ENCODE results near the gene CNOT9. TPM values are rescaled to one million over a fixed set of nuclear protein-coding genes. Genes with fewer than 3 reads are reported as not detected.

Gene CNOT9
- total and polyA plus RNA-seq, 2 of the 13 experiments (the other 11 are each of a cell fraction or from before 2014, with no cell fraction given), result 82.6 to 92.4 TPM

GRCh38 chr2:218615868-218616315, 47.3 kb downstream of the CNOT9 start (continued):
- TF ChIP-seq KLF12 (CRISPR knock-in tag; IDR thresholded peaks at IDR 0.05; ENCODE audit: borderline replicate concordance), result no peak
- TF ChIP-seq NFKB2 (CRISPR knock-in tag; IDR thresholded peaks at IDR 0.05; ENCODE audit: borderline replicate concordance), result 0 out of 2 replicates have a peak, but pooled peaks have one; percentile 35
- TF ChIP-seq ONECUT2 (CRISPR knock-in tag; IDR thresholded peaks at IDR 0.05), result no peak
- TF ChIP-seq HIC2 (CRISPR knock-in tag; IDR thresholded peaks at IDR 0.05; ENCODE audit: low read depth), result peak; percentile 89
- TF ChIP-seq MAFK (conservative IDR thresholded peaks at IDR 0.05 in 1 of 2, IDR thresholded peaks at IDR 0.05 in 1 of 2; ENCODE audit: low read length in 2 of 2), result no peak
- TF ChIP-seq ZNF350 (CRISPR knock-in tag; IDR thresholded peaks at IDR 0.05; ENCODE audit: borderline replicate concordance, low read depth), result 0 out of 2 replicates have a peak, but pooled peaks have one; percentile 41
- no peak for TF ChIP-seq ZNF142 (CRISPR knock-in tag; IDR thresholded peaks at IDR 0.05)
- no peak for TF ChIP-seq TIGD3 (CRISPR knock-in tag; IDR thresholded peaks at IDR 0.05; ENCODE audit: borderline replicate concordance)
- no peak for TF ChIP-seq ZSCAN9 (CRISPR knock-in tag; IDR thresholded peaks at IDR 0.05; ENCODE audit: borderline replicate concordance)
- no peak for TF ChIP-seq ZNF839 (CRISPR knock-in tag; IDR thresholded peaks at IDR 0.05; ENCODE audit: borderline replicate concordance)
- no peak for TF ChIP-seq ARHGAP35 (CRISPR knock-in tag; IDR thresholded peaks at IDR 0.05; ENCODE audit: borderline replicate concordance)
- TF ChIP-seq HNF1B (CRISPR knock-in tag; IDR thresholded peaks at IDR 0.05), result 0 out of 2 replicates have a peak, but pooled peaks have one; percentile 36
- TF ChIP-seq ZMYM4 (CRISPR knock-in tag; IDR thresholded peaks at IDR 0.05), result 0 out of 2 replicates have a peak, but pooled peaks have one; percentile 24
- TF ChIP-seq ZBTB21 (CRISPR knock-in tag; IDR thresholded peaks at IDR 0.05), result no peak
- TF ChIP-seq ZMYM2 (CRISPR knock-in tag; IDR thresholded peaks at IDR 0.05), result no peak
- TF ChIP-seq FOSL2 (CRISPR knock-in tag; IDR thresholded peaks at IDR 0.05), result 0 out of 2 replicates have a peak, but pooled peaks have one; percentile 6
- TF ChIP-seq TSC22D2 (CRISPR knock-in tag; IDR thresholded peaks at IDR 0.05; ENCODE audit: borderline replicate concordance), result no peak

Measured in HepG2 (cell line).